Measurements from ENCODE around the gene MVB12B.

DNA sequence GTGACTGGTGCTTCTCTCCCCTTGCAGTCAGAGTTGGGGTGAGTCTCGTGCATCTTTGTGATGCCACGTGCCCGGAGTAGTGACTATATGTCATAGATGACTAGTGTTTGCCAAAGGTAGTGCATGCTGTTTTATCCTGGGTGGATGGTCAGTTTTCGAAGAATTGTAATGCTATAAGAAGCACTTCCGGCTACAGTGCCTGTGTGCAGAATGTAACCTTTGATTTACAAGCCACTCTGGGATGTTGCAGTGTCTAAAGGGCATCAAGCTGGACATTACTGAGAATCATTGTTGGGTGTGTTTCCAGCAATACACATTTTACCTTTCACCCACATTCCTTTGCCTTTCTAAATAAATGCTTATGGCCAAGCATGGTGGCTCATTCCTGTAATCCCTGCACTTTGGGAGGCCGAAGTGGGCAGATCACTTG, 16.7 kb downstream of the MVB12B start:
- TF ChIP-seq, protein P1, sequence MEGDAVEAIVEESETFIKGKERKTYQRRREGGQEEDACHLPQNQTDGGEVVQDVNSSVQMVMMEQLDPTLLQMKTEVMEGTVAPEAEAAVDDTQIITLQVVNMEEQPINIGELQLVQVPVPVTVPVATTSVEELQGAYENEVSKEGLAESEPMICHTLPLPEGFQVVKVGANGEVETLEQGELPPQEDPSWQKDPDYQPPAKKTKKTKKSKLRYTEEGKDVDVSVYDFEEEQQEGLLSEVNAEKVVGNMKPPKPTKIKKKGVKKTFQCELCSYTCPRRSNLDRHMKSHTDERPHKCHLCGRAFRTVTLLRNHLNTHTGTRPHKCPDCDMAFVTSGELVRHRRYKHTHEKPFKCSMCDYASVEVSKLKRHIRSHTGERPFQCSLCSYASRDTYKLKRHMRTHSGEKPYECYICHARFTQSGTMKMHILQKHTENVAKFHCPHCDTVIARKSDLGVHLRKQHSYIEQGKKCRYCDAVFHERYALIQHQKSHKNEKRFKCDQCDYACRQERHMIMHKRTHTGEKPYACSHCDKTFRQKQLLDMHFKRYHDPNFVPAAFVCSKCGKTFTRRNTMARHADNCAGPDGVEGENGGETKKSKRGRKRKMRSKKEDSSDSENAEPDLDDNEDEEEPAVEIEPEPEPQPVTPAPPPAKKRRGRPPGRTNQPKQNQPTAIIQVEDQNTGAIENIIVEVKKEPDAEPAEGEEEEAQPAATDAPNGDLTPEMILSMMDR (IDR thresholded peaks at IDR 0.05), result no peak
- TF ChIP-seq POLR2A (IDR thresholded peaks at IDR 0.05), result no peak
